HG03108 (cell line): ENCODE measurements around the gene ZNF669.
A peak's percentile ranks its signal among the peaks of the same experiment; 100 is the strongest.

Experiments
- ATAC-seq: cut with Tn5 transposase; IDR thresholded peaks from one replicate; pipeline ENCODE4 v1.9.1; 2021; ENCODE audit warnings: moderate library complexity; ENCODE audit not compliant: unreplicated experiment

The ZNF669 gene

GRCh38 chr1:247111700-247112478, 7.7 kb upstream of the ZNF669 start:
- no peak for ATAC-seq

GRCh38 chr1:247111259-247111699, 7.1 kb upstream of the ZNF669 start:
- no peak for ATAC-seq

GRCh38 chr1:247110627-247111258, 6.6 kb upstream of the ZNF669 start:
- no peak for ATAC-seq

- no peak for ATAC-seq
Measured at GRCh38 chr1:247107694-247108093, 3.5 kb upstream of the ZNF669 start.

- ATAC-seq = no peak
Measured at GRCh38 chr1:247105966-247106365, 1.8 kb upstream of the ZNF669 start.

GRCh38 chr1:247104965-247105364, 809 bp upstream of the ZNF669 start:
- no peak for ATAC-seq

- no peak for ATAC-seq
Measured at GRCh38 chr1:247102381-247102780, 1.8 kb downstream of the ZNF669 start.

GRCh38 chr1:247100676-247101279, 3.4 kb downstream of the ZNF669 start:
- ATAC-seq = no peak

- ATAC-seq = no peak
Measured at GRCh38 chr1:247096958-247097357, 7.2 kb downstream of the ZNF669 start.

GRCh38 chr1:247096544-247096943, 7.6 kb downstream of the ZNF669 start:
- ATAC-seq = no peak

- no peak for ATAC-seq
Measured at GRCh38 chr1:247096112-247096511, 8.0 kb downstream of the ZNF669 start.

- ATAC-seq = no peak
Measured at GRCh38 chr1:247090455-247090854, 13.7 kb downstream of the ZNF669 start.

- no peak for ATAC-seq
Measured at GRCh38 chr1:247089616-247090375, 14.4 kb downstream of the ZNF669 start.

- ATAC-seq = no peak
Measured at GRCh38 chr1:247088967-247089366, 15.2 kb downstream of the ZNF669 start.

GRCh38 chr1:247087256-247087655, 16.9 kb downstream of the ZNF669 start:
- ATAC-seq = no peak

GRCh38 chr1:247085310-247085709, 18.8 kb downstream of the ZNF669 start:
- no peak for ATAC-seq

- no peak for ATAC-seq
Measured at GRCh38 chr1:247084771-247085170, 19.4 kb downstream of the ZNF669 start.

GRCh38 chr1:247079141-247079874, 24.8 kb downstream of the ZNF669 start:
- no peak for ATAC-seq

- peak; percentile 99 for ATAC-seq
Measured at GRCh38 chr1:247078258-247079140, 25.7 kb downstream of the ZNF669 start, which contains the start of gene ZNF670. Gene ZNF670 (minus strand): TSS chr1:247078811. CDS start chr1:247078596, 215 bp downstream.

GRCh38 chr1:247077876-247078257, 26.3 kb downstream of the ZNF669 start:
- peak; percentile 31 for ATAC-seq
